GM18507 (cell line): ENCODE measurements around the gene ECHS1.
"Not testable (repeated sequence)": the region's sequence is repeated elsewhere in the genome, so short reads cannot be mapped to it uniquely, and the experiment has no call there.

ENCODE experiments used
- DNase-seq: peaks from one replicate; pipeline ENCODE4 v3.0.0; 2011; ENCODE audit warnings: low read depth; ENCODE audit not compliant: insufficient read length; ENCODE audit errors: extremely low spot score
- FAIRE-seq: peaks from 2 replicates; lab custom pipeline; 2011; peaks lifted over from hg19 to GRCh38; lab: Jason Lieb, UNC

Gene ECHS1

DNA sequence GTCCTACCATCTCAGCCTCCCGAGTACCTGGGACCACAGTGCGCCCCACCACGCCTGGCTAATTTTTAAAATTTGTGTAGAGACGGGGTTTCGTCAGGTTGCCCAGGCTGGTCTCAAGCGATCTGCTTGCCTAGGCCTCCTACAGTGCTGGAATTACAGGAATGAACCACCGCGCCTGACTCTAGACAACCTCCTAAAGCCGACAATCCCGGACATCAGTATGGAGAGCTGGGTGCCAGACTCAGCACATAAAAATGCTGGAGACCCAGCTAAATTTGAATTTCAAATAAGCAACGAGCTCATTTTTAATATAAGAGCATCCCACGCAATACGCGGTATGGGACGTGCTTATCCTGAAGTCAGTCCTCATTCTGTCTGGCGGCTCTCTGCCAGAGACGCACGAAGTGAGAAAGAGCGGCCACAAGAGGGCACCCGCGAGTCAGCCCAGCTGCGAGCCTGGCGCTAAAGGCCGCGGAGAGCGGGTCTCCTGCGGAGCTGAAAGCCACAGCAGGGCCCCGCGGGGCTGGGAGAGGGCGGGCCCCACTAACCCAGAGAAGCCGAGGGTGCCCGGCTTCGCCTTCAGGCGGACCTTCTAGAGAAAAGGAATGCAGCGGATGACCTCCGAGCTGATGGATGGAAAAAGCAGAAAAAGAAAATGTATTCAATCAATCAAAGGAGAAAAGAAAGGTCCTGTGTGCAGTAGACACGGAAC is 43.5 kb downstream of the ECHS1 start:
- peak; percentile 83 for DNase-seq
- FAIRE-seq = peak; percentile 82

DNA sequence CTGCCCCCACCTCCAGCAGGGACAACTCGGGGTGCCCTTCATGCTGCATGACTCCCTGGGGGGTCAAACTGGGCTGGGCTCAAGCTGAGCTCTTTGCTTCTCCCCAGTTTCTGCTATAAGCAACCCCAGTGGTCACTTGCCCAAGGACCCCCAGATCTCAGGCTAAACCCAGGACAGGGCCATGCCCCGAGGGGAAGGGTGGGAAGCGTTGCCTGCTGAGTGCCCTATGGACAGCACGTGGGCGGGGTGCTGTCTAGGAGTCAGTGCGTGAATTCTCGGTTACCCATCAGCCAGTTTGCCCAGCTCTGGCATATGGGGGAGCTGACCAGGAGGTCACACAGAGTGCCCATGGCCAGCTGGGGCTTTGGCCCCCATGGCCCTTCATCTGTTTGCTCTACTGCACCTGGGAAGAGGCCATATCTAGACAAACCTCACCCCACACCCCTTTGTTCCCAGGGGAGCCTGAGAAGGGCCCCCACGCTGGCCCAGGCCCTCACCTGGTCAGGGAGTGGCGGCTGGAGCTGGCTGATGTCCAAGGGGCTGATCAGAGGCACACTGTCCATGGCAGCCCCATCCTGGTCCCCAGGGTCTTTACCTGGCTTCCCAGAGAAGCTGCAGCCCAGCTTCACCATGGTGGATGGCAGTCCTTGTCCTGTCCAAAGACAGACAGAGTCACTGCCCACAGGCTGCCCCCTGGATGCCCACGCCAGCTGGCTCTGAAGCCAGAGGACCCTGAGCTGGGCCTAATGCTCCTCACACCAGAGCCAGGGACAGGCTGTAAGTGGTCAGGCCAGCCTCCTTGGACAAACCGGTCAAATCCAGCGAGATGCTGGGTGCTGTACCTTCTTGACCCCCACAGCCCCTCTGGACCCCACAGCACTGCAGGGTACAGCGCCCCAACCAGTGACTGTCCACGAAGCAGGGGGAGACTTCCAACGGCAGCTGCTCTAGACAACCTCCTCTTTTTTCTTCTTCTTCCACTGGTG is 44.5 kb downstream of the ECHS1 start:
- DNase-seq (no peak), FAIRE-seq (no peak)

DNA sequence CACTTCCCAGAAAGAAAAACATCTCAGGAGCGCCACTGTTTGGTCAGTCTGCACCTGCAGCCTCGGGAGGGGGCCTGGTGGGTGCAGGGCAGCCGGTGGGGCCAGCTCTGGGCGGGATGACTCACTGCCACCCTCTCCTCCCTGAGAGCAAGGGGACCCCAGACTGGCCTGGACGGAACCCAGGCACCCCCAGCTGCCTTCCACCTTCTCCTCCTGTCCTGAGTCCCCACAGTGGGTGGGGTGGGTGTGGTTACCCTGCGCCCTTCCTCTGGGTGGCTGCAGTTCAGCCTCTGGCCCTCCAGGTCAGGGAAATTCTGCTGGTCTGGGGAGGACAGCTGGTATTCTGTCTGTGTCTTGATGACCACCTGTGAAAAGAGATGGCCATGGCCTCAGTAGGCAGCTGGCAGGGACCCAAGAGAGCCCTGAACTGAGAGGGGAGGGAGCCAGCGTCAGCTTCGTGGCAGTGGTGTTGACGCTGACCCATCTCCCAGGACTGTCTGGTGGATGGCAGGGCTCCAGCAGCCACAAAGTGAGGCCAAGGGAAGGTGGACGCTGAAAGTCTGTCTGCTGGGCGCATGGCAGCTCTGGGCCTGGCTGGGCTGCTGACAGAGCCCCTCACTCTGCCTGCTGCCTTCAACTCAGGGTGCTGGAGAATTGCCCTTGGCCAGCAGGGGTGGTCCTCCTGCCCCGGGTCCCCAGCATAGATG is 45.4 kb downstream of the ECHS1 start:
- DNase-seq = no peak
- FAIRE-seq = no peak

DNA sequence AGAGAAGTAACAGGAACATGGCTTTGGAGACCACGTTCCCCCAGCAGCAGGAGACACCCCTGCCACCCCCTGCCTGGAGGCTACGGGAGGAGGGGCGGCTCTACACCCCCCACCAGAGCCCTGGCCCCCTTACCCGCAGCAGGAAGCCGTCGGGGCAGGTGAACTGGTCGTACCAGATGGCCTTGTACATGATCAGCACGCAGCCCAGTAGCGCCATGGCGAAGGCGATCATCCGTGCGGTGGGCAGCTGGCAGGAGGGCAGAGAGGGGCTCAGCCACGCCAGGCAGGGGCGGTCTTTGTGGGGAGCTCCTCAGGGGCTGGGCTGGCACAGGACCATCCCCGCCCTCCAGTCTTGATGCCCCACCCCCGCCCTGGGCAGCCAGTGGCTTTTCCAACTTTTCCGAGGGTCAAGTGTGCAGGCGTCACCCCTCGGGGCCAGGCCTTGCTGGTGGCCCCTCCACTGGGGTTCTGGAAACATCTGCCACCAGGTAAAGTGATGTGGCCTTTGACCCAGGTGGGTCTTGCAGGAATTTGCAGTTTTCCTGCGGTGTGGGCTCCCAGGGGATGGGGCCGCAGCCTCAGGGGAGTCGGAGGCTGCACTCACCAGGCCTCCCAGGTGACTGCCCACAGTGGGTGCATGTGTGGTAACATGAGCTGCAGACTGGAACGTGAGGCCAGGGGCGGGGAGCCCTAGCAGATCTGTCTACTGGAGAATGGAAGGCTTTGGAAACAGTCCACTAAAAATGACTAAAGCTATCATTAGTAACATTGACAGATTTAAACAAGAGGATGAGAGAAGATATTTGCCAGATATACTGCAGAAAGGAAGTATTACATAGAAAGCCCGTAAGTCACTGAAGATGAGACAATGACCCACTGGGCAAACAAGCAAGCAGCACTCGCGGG is 46.2 kb downstream of the ECHS1 start:
- no peak for FAIRE-seq
- DNase-seq = no peak

DNA sequence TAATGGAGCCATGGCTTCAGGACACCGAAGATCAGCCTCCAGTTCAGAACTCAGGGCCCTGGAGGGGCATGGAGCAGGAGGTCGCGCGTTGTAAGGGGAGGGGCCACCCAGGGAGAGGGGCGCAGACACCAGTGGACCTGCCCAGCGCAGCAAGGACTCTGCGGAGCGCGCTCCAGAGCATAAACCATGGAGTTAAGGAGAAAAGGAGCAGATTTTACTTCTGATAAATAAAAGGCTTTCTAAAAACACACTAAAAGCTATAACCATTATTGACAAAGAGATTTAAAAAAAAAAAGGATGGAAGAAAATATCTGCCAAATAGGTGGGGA is 47.0 kb downstream of the ECHS1 start:
- DNase-seq (no peak), FAIRE-seq (no peak)

DNA sequence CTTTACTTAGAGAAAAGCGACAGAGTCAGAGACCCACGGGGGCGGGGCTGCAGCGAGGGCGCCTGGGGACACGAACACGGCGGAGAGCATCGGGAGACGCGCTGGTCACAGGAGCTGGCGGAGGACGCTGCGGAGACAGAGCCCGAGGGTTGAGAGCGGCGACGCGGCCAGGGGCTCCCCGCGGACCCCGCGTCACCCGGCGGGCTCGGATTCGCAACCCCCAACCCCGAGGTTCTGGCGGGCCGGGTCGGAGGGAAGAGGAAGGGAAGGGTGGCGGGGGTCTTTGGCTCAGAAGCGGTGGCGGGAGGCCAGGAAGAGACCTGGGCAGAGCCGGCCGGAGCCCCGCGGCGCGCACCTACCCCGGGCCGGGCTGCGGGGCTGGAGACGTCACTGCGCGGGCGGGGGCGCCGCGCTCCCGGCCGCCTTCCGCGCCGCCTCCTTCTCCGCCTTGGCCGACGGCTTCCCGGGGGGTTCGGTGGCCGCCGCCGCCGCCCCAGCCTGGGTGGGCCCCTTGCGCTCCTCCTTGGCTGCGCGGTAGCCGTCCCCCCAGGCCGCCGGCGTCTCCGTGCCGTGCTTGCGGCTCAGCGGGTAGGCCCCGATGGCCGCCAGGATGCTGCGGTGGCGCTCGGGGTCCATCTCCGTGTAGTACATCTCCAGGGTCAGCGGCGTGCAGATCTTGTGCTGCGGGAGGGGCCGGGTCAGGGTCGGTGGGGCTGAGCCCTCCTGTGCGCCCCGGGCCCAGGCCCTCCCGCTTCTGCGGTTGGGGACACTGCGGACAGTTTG is 47.5 kb downstream of the ECHS1 start:
- no peak for DNase-seq
- FAIRE-seq = no peak

DNA sequence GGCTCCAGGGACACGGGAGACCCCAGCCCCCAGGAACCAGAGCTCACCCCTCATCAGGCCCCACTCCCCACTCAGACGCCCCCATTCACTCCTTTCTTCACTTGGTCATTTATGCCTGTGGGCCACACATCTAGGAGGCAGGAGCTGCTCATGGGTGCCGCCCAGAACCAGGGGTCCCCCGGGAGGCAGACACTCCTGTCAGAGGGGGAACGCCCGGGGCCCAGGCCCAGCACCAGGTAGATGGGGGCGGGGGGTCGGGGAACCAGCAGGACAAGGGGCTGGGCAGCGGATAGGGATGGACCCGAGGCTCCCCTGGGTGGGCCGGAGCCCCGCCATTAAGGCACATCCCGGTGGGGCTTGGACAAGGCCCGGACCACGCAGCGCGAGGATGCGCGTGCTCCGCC is 48.3 kb downstream of the ECHS1 start:
- no peak for FAIRE-seq
- DNase-seq = no peak

DNA sequence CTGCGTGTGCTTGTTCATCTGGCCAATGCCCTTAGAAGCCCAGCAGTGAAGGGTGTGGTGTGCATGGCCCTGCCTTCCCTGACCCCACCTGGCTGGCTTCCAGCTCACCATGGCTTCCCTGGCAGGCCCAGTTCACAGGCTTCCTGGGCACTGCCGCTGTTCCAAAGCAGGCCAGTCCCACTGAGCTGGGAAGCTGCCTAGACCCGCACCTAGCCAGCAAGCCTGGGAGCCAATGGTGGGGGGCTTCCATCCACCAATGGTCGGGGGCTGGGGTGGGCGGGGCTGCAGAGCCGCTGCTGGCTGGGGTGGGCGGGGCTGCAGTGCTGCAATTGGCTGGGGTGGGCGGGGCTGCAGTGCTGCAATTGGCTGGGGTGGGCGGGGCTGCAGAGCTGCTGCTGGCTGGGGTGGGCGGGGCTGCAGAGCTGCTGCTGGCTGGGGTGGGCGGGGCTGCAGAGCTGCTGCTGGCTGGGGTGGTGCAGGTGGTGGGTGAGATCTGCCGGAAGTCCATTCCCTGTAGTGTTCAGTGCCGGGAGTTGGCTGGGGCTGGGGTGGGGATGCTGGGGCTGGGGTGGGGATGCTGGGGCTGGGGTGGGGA is 48.9 kb downstream of the ECHS1 start:
- DNase-seq = no peak
- FAIRE-seq = peak; percentile 68

DNA sequence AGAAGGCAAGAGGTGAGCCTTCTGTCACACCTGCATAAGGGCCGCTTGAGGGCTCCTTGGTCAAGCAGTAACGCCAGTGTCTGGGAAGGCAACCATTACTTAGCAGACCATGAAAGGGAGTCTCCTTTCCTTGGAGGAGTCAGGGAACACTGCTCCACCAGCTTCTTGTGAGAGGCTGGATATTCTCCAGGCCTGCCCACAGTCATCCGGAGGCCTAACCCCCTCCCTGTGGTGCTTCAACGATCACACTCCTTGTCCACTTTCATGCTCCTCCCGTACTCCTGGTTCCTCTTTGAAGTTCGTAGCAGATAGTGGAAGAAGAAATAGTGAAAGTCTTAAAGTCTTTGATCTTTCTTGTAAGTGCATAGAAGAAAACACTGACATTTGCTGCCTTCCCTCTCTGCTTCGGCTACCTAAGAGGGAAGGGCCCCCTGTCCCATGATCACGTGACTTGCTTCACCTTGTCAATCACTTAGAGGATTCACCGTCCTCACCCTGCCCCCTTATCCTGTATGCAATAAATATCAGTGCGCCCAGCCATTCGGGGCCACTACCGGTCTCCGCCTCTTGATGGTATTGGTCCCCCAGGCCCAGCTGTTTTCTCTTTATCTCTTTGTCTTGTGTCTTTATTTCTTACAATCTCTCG is 51.0 kb downstream of the ECHS1 start:
- FAIRE-seq = peak; percentile 26
- not testable (repeated sequence) for DNase-seq

DNA sequence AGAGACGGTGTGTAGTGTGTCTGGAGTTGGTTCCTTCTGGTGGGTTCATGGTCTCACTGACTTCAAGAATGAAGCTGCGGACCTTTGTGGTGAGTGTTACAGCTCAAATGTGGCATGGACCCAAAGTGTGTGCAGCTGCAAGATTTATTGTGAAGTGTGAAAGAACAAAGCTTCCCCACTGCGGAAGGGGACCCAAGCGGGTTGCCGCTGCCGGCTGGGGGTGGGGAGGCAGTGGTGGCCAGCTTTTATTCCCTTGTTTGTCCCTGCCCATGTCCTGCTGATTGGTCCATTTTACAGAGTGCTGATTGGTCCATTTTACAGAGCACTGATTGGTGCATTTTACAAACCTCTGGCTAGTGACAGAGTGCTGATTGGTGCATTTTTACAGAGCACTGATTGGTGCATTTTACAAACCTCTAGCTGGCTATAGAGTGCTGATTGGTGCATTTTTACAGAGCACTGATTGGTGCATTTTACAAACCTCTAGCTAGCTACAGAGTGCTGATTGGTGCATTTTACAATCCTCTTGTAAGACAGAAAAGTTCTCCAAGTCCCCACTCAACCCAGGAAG is 52.2 kb downstream of the ECHS1 start:
- DNase-seq, FAIRE-seq: not testable (repeated sequence)

DNA sequence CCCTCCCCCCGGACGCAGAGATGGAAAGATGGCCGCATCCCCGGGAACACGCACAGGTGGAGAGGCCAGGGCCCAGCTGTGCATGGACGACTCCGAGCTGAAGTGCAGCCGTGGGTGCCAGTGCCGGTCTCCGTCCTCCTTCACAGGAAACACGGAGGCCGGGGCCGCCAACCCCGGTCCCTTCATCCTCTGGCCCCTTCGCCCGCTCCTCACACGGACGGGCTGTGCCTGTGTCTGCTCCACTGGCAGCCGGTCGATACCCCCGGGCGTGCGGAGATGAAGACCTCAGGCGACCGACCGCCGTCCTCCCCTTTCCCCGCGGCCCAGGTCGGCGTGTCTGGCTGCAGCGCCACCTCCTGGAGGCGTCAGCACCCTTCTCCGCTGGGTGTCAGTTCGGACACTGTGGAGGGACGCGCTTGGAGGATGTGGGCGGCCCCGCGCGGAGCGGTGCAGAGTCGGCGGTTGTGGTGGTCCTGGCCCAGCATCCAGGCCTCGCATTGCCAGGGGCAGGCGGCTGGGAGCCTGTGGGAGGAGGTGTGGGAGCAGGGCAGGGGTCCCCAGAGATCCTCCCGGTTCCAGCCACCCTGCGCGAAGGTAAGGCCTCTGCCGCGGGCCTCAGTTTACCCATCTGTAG is 54.5 kb downstream of the ECHS1 start:
- DNase-seq (no peak), FAIRE-seq (no peak)

DNA sequence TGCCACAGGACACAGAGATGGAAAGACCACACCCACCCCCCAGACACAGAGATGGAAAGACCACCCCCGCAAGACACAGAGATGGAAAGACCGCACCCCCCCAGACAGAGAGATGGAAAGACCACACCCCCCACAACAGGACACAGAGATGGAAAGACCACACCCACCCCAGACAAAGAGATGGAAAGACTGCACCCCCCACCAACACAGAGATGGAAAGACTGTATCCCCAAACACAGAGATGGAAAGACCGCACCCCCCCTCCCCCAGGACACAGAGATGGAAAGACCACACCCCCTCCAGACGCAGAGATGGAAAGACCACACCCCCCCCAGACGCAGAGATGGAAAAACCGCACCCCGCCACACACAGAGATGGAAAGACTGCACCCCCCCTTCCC is 56.4 kb downstream of the ECHS1 start:
- DNase-seq = no peak
- no peak for FAIRE-seq

DNA sequence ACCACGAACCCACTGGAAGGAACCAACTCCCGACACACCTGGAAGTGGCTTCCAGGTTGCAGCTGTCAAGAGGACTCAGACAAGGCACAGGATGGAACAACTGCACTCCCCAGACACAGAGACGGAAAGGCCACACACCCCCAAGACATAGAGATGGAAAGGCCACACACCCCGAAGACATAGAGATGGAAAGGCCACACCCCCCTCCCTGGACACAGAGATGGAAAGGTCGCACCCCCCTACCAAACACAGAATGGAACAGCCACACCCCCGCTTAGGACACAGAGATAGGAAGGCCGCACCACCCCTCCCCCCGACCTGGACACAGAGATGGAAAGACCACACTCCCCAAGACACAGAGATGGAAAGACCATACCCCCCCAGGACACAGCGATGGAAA is 56.9 kb downstream of the ECHS1 start:
- DNase-seq (no peak), FAIRE-seq (no peak)

DNA sequence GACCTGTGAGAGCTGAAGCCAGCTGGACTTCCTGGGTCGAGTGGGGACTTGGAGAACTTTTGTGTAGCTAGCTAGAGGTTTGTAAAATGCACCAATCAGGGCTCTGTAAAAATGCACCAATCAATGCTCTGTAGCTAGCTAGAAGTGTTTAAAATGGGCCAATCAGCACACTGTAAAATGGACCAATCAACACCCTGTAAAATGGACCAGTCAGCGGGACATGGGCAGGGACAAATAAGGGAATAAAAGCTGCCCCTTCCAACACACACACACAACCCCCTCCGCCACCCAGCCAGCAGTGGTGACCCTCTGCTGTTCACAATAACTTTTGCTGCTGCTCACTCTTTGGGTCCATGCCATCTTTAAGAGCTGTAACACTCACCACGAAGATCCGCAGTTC is 57.3 kb downstream of the ECHS1 start:
- FAIRE-seq (no peak), DNase-seq (no peak)

DNA sequence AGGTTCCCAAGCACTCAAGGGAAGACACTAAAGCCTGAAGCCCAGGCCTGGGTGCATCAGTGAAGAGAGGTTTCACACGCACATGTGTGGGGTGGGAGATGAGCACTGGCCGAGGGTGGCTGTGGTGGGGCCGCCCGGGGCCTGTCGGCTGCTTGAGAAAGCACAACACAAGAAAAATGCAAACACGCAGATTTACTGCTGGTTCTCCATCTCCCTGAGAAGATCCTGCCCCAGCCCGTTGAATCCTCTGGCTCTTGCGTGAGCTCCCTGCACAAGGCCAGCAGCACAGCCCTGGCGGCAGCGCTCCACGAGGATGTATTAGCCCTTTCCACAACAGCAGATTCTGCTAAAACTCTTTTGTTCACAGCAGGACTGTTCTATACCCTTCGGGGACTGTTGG is 58.2 kb downstream of the ECHS1 start:
- FAIRE-seq = no peak
- no peak for DNase-seq

DNA sequence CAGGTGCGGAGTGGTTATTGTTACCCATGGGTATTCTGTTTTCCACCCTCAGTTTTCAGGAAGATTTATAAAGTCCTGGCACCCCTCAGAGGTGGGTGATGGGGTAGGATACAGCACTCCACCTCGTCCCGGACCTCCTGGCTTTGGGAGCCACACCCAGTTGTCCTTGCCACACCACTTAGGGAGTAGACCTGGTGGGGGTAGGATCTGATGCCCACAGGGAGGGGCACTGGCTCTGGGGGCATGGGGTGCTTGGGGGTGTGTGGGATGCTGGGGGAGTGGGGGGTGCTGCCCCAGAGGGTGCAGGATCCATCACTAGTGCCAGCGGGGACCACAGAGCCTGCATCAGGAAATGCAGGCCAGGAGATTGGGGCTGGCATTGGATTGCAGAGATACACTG is 60.0 kb downstream of the ECHS1 start:
- FAIRE-seq (no peak), DNase-seq (no peak)

DNA sequence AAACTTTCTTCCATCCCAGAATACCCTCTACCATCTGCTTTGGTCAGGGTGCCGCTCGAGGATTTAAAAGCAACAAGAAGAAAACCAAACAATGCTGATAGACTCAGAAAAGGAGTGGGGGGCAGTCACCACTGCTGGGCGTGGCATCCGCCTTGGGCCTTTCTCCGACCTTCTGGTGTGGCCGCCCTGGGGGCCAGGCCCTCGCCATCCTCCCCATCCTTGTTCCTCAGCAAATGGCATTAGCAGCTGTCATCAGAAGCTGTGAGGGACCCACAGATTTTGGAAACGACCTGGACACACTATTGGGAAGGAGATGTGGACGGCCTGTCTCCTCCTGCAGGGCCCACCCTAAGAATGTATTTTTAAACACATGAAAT is 60.4 kb downstream of the ECHS1 start:
- FAIRE-seq (no peak), DNase-seq (no peak)
